Measurements from ENCODE around the gene PPFIA1. TPM values are rescaled to one million over a fixed set of nuclear protein-coding genes. Genes with fewer than 3 reads are reported as not detected.
A peak's percentile ranks its signal among the peaks of the same experiment; 100 is the strongest.

PPFIA1 gene
- total and polyA plus RNA-seq, 2 of the 8 experiments (the other 6 are each of a cell fraction or from before 2014, with no cell fraction given): 44.3 to 73.5 TPM

DNA sequence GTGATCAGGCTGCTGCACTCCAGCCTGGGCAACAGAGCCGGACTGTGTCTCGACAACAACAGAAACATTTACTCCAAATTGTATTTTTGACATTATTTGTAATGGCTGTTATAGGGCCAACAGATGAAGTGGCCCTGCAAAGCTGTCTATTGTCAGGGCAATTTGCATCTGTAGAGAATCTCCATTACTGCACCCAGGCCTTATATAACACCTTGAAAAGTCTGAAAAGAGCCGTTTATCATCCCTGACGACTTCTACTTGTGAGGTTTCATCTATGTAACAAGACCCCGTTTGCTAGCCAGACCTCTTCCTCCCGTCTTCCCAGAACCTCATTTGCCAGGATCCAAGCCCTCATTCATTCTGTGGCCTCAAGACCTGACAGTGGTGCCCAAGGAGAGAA, 118.7 kb downstream of the PPFIA1 start:
- Histone ChIP-seq H4K20me1 (replicated peaks in 1 of 2; ENCODE audit: control insufficient read depth in 1 of 2, insufficient read depth in 2 of 2, low read length in 2 of 2) (peaks cover 5 to 16% of the 10 kb centered on the region in 2 experiments), H3K27ac (ENCODE audit: low read depth, low read length) (0 out of 2 replicates have a peak overlapping the region, but pooled peaks have one; percentile 20), H3K56ac (replicated peaks; ENCODE audit: insufficient read length, low read depth, low read length) (no peak overlapping the region), H3K79me1 (ENCODE audit: low read depth, low read length) (no peaks in the 10 kb centered on the region; the same call in none of the 2 replicates), H3K4me1 (replicated peaks in 1 of 4; ENCODE audit: control insufficient read depth in 3 of 4, insufficient read depth in 4 of 4, low read length in 3 of 4) (peaks cover 5 to 21% (median 11%) of the 10 kb centered on the region in 4 experiments; a peak in 6 of 7 replicates), H2AK5ac (ENCODE audit: low read depth, low read length) (no peak overlapping the region), H3K36me3 (ENCODE audit: control insufficient read depth in 2 of 4, insufficient read depth in 4 of 4, low read length in 3 of 4) (peaks cover 0 to 20% (median 3%) of the 10 kb centered on the region in 4 experiments; a peak in 4 of 8 replicates), H3K23me2 (ENCODE audit: low read depth, low read length) (no peaks in the 10 kb centered on the region), H3K4me2 (ENCODE audit: insufficient read depth in 1 of 2, low read depth in 2 of 2, low read length in 2 of 2) (peak overlapping the region; percentile 8 to 26; a peak in 2 of 4 replicates), H3K23ac (ENCODE audit: insufficient read length) (no peak overlapping the region), H2BK120ac (replicated peaks; ENCODE audit: low read depth, low read length) (no peak overlapping the region), H2BK12ac (ENCODE audit: low read depth, low read length) (no peak overlapping the region), H4K91ac (replicated peaks; ENCODE audit: insufficient read length, low read length) (no peak overlapping the region), H3K79me2 (ENCODE audit: control insufficient read depth in 1 of 2, insufficient read depth in 2 of 2, low read length in 2 of 2) (peaks cover 0 to 9% of the 10 kb centered on the region in 2 experiments; a peak in 1 of 4 replicates), H2BK5ac (ENCODE audit: low read depth, low read length) (no peak overlapping the region), H4K8ac (ENCODE audit: extremely low read depth, insufficient read depth, low read length) (no peak overlapping the region), H3K18ac (ENCODE audit: extremely low read depth, low read length) (no peak overlapping the region), H4K5ac (ENCODE audit: insufficient read length, low read depth, low read length) (no peak overlapping the region), H2BK20ac (ENCODE audit: low read length) (no peak overlapping the region), H3K14ac (ENCODE audit: insufficient read length) (no peak overlapping the region), H3K9ac (replicated peaks in 1 of 4; ENCODE audit: extremely low read depth in 1 of 4, low read depth in 3 of 4, low read length in 3 of 4) (no peak overlapping the region), H3K4ac (replicated peaks; ENCODE audit: insufficient read length, low read depth, low read length) (no peak overlapping the region), H3K4me3 (ENCODE audit: extremely low read depth in 1 of 4, insufficient read depth in 2 of 4, low read depth in 3 of 4, low read length in 4 of 4) (no peak overlapping the region), H2AFZ (ENCODE audit: low read length) (no peak overlapping the region), H2BK15ac (ENCODE audit: low read length) (no peak overlapping the region), H3K27me3 (replicated peaks in 1 of 4; ENCODE audit: control insufficient read depth in 3 of 4, extremely low read depth in 1 of 4, insufficient read depth in 3 of 4, low read length in 3 of 4) (no peaks in the 10 kb centered on the region), H3K9me3 (ENCODE audit: insufficient read depth in 2 of 2, low read depth in 1 of 2, low read length in 1 of 2) (no peaks in the 10 kb centered on the region)
- ChIA-PET POLR2A (ENCODE audit: partially characterized antibody) (interaction anchor here (1.9 to 2.6 kb wide), 2 partner anchors 9 to 11 kb away, joined by 8 to 11 read pairs; partner anchors contain the start of gene CTTN), CTCF (ENCODE audit: partially characterized antibody) (interaction anchor here (0.5 to 2.1 kb wide), 3 partner anchors 11 to 666 kb away, joined by 3 to 5 read pairs (median 4); no protein-coding TSS in a partner anchor)
- DNase-seq (ENCODE audit: low read depth in 1 of 2, low spot score in 2 of 2) (no peak), FAIRE-seq (no peak)
- WGBS, 2 experiments (ENCODE audit: extremely low coverage in 1 of 2, insufficient coverage in 1 of 2, insufficient read length in 1 of 2, insufficient replicate concordance in 2 of 2, low coverage in 1 of 2, low lambda C conversion rate in 2 of 2, missing lambda C conversion rate in 1 of 2): 73% methylated on average over 6 of the region's 6 CpGs; no CpG with 5 or more reads in 1 of the 2 experiments
- TF ChIP-seq KDM5A (IDR thresholded peaks at IDR 0.05; ENCODE audit: low read length) (no peak), NRF1 (IDR thresholded peaks at IDR 0.05; ENCODE audit: low read depth, low read length) (no peak), SIX5 (IDR thresholded peaks at IDR 0.05; ENCODE audit: low read depth, low read length) (no peak), POLR2AphosphoS5 (IDR thresholded peaks at IDR 0.05; ENCODE audit: low read depth, low read length) (no peak)

Measured in H1 (cell line).